Heart left ventricle (tissue), 13 donors: Measurements from ENCODE around the gene PHACTR1.

Experiments used
- CTCF ChIP-seq, 12 donors: fragments of 200-600 bp; sonication (generic) in 4 of 12; IDR thresholded peaks; one replicate each; pipeline versions ENCODE4 v1.5.0 to v1.8.0; 2018 to 2022; ENCODE audit warnings: antibody characterized with exemption in 12 of 12, mild to moderate bottlenecking in 5 of 12
- POLR2A ChIP-seq, 2 donors: fragments of 450-650 bp; IDR thresholded peaks; one replicate each; pipeline ENCODE4 v1.6.1; 2017; ENCODE audit warnings: antibody characterized with exemption in 2 of 2, mild to moderate bottlenecking in 2 of 2, moderate library complexity in 2 of 2
- donor health status: ischemic (EF 13 %, LVEDD 7.1; RV severe dilation, severe dysfunction).
- donor health status: DM: no; HTN: yes; CAD: no.
- donor health status: DM: no; HTN: no; CAD: no.
- donor health status: ischemic (EF 25% LVEDD 6.9; RV normal size, moderate dysfunction).
- donor health status: ischemic (EF 25% LVEDD 5.7; RV mildly dilated, moderate dysfunction).
- donor health status: ischemic (EF 35%, LVEDD 5.7; RV mildly dilated, moderate dysfunction).
- donor health status: nonischemic (EF 11% LVEDD 7.7; RV severe dilation, severe dysfunction).
- donor health status: DM: yes; HTN: yes; CAD: no.
- donor health status: PGD.
- donor health status: ischemic (EF 29% LVEDD 5.4; RV normal size, mild dysfunction).
- donor health status: nonischemic (EF 23%, LVEDD 6.1; RV moderate dilation, normal function).

GRCh38 chr6:13216236-13217014 is 499.9 kb downstream of the PHACTR1 start:
- no peak for TF ChIP-seq CTCF (IDR thresholded peaks at IDR 0.05)
- no peak for TF ChIP-seq POLR2A (IDR thresholded peaks at IDR 0.05)
